Retina (tissue), 1 donor: ENCODE data around the gene FAM117B.
"Not testable (repeated sequence)": the region's sequence is repeated elsewhere in the genome, so short reads cannot be mapped to it uniquely, and the experiment has no call there.

ENCODE experiments used
- DNase-seq: peaks from one replicate; pipeline ENCODE4 v3.0.0-alpha.2; 2016

FAM117B gene

DNA sequence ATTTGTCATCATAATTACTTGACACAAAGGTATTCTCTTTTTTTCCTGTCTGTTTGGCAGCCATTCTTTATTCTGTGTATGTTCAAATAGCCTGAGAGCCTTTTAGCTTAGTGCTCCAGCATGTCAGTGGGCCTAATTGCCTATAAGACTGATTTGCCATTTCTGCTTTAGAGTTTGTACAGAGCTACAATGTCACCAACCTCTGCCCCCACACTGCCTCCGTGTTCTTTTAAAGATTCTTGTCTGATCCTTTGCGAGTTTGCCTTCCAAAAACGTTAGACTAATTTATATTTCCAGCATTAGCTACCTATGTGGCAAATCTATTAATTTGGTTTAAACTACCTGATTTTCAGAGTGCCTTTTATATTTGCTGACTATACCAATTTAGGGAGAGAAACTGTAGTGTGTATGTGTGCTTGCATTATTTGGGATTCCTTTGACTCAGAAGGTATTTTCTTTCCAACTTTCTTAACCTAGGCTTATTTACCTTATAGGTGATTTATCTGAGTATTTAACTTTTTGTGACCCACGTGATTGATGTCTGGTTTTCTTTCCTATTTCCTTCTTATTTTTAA is 70.8 kb downstream of the FAM117B start:
- DNase-seq, result no peak

DNA sequence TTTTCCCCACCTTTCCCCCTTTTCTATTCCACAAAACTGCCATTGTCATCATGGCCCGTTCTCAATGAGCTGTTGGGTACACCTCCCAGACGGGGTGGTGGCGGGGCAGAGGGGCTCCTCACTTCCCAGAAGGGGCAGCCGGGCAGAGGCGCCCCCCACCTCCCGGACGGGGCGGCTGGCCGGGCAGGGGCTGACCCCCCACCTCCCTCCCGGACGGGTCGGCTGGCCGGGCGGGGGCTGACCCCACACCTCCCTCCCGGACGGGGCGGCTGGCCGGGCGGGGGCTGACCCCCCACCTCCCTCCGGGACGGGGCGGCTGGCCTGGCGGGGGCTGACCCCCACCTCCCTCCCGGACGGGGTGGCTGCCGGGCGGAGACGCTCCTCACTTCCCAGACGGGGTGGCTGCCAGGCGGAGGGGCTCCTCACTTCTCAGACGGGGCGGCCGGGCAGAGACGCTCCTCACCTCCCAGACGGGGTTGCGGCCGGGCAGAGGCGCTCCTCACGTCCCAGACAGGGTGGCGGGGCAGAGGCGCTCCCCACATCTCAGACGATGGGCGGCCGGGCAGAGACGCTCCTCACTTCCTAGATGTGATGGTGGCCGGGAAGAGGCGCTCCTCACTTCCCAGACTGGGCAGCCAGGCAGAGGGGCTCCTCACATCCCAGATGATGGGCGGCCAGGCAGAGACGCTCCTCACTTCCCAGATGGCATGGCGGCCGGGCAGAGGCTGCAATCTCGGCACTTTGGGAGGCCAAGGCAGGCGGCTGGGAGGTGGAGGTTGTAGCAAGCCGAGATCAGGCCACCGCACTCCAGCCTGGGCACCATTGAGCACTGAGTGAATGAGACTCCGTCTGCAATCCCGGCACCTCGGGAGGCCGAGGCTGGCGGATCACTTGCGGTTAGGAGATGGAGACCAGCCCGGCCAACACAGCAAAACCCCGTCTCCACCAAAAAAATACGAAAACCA is 80.5 kb downstream of the FAM117B start:
- not testable (repeated sequence) for DNase-seq

DNA sequence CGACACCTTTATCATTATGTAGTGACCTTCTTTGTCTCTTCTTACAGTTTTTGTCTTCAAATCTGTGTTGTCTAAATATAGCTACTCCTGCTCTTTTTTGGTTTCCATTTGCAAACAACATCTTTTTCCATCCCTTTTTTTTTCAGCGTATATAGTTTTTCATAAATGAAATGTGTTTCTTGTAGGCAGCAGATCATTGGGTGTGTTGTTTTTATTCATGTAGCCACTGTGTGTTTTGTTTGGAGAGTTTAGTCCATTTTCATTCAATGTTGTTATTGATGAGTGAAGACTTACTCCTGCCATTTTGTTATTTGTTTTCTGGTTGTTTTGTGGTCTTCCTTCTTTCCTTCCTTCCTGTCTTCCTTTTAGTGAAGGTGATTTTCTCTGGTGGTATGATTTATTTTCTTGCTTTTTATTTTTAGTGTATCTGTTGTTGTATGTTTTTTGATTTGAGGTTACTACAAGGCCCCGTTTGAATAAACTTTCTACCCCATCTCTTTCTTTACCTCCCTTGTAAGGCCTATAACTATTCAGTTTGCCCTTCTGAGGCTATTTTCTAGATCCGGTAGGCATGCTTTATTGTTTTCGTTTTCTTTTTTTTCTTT is 81.4 kb downstream of the FAM117B start:
- DNase-seq, result no peak

DNA sequence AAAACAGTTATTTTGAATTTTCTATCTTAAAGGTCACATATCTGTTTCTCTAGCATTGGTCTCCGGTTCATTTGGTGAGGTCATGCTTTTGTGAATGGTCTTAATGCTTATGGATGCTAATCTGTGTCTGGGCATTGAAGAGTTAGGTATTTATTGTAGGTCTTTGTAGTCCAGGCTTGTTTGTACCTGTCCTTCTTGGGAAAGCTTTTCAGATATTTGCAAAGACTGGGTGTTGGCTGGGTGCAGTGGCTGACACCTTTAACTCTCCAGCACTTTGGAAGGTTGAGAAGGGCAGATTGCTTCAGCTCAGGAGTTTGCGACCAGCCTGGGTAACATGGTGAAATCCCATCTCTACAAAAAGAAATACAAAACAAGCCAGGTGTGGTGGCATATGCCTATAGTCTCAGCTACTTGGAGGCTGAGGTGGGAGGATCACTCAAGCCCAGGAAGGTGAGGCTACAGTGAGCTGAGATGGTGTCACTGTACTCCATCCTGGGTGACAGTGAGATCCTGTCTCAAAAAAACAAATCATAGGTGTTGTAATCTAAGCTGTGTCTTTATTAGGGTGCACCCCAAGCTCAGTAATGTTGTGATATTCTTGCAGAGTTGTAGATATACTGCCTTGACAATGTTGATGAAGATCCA is 82.3 kb downstream of the FAM117B start:
- no peak for DNase-seq

DNA sequence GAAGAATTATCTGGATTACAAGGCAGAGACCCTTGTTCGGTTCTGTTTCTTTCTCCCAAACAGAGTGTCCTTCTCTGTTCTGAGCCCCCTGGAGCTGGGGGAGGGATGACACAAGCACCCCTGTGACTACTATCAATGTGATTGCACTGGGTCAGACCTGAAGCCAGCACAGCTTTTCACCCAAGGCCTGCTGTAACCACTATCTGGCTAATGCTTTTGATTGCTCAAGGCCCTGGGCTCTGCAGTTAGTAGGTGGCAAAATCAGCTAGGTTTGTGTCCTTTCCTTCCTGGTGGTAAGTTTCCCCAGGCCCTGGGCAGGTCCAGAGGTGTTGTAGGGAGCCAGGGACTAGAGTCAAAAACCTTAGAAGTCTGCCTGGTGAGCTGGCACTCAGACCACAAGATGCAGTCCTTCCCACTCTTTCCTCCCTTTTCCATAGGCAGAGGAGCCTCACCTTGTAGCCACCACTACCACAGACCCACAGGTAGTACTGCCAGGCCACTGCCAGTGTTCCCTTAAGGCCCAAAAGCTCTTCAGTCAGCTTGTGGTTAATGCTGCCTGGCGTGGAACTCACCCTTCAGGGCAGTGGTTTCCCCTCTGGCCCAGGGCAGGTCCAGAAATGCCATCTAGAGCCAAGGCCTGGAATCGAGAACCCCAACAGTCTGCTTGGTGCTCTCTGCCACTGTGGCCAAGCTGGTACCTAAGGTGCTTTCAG is 83.0 kb downstream of the FAM117B start:
- no peak for DNase-seq

DNA sequence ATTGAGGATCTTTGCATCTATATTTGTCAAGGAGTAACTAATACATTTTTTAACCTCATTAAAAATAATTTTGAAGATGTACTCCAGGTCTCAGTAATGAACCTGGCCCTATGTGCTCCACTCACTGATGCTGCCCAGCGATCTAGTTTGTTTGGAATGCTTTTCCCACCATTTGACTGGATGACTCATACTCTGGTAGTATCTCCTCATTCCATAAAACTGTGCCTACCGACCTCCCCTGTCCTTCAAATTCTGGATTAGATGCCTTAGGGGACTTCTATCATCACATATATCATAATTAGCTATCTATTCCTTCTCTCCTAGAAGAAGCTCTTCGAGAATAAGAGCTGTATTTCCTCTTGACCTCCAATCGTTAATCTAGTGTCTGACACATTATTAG is 83.8 kb downstream of the FAM117B start:
- no peak for DNase-seq

DNA sequence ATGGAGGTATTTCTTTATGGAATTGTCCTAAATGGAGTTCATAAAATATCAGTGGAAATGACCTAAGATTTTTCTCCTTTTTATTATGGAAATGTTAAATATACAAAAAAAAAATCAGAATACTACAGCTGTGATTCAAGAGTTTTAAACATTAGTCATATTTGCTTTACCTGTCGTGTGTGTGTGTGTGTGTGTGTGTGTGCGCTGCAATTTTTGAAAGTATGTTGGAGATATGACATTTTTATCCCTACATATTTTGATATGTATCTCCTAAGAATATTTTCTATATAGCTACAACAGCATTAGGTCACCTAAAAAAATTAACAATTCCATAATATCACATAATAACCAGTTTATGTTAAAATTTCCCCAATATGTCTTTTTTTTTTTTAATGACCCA is 85.5 kb downstream of the FAM117B start:
- no peak for DNase-seq

DNA sequence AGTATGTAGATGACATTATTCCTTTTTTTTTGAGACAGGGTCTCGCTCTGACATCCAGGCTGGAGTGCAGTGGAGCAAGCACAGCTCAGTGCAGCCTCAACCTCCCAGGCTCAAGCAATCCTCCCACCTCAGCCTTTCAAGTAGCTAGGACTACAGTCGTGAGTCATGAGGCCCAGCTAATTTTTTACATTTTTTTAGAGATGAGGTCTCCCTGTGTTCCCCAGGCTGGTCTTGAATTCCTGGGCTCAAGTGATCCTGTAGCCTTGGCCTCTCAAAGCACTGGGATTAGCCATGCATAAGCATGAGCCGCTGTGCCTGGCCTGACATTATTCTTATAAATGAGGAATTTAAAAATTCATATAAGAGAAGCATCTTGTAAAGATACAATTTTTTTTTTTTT is 86.9 kb downstream of the FAM117B start:
- no peak for DNase-seq

DNA sequence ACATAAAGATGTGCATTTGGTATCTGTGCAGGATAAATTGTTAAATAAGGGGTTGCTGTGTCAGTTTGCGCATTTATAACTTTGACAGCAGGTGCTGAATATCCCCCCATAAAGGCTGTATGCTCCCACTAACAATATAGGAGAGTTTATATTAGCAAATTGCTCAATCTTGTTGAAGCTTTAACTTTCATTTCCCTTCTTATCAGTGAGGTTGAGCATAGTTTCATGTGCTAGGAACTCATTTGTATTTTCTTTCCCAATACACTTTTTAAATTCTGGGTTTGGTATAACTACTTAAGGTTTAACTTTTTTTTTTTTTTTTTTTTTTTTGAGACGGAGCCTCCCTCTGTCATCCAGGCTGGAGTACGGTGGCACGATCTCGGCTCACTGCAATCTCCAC is 89.0 kb downstream of the FAM117B start:
- DNase-seq, result no peak

DNA sequence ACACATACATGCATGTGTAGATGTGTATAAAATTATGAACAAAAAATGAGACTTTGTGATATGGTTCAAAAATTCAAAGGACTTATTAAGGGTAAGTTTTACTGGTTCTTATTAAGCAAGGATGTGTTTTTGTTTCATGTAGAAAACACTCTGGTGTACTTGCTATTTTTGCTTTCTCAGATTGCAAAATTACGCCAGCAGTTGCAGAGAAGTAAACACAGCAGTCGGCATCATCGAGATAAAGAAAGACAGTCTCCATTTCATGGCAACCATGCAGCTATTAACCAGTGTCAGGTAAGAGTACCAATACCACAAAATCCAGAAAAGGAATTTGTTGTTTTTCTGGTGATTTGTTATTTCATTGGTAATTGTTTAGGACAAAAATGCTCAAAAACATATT is 91.3 kb downstream of the FAM117B start:
- no peak for DNase-seq

DNA sequence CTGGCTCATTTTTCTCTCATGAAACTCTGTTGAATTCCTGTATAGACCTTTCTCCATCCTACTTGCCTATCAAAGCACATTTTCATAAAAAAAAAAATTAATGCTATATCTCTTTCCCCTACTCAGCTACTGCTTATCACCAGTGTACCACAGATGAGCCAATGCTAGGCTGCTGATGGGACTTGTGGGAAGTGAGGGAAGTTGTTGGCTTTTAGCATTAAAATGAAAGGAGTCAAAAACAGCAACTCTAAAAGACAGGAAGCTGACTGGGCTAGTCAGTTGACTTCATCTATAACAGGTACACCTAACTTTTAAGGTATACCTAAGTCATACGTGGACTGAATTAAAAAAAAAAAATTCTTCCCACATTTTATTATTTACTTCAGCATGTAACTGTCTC is 102.1 kb downstream of the FAM117B start:
- DNase-seq, result no peak

DNA sequence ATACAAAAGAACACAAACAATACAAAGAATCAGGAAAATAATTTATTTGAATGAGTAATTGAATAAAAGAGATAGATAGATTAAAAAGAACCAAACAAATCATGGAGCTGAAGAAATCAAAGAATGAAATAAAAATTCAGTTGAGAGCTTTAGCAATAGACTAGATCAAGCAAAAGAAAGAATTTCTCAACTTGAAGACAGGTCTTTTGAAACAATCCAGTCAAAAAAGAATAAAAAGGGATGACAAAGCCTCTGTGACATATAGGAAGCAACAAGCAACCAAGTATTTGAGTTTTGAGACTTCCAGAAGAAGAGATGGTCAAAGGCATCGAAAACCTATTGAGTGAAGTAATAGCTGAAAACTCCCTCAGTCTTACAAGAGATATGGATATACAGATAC is 108.8 kb downstream of the FAM117B start:
- no peak for DNase-seq

DNA sequence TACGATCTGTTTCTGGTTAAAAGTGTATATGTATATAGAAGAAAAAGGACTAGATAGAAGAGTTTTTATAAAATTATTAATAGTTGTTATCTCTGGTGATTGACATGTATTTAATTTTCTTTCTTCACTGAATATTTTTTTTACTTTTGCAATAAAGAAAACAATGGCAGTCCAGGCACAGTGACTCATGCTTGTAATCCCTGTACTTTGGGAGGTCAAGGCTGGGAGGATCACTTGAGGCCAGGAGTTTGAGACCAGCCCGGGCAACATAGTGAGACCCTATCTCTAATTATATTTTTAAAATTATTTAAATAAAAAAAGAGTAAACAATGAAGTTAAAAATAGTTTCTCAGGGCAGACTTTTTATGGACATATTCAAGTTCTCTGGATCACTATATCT is 114.7 kb downstream of the FAM117B start:
- no peak for DNase-seq

DNA sequence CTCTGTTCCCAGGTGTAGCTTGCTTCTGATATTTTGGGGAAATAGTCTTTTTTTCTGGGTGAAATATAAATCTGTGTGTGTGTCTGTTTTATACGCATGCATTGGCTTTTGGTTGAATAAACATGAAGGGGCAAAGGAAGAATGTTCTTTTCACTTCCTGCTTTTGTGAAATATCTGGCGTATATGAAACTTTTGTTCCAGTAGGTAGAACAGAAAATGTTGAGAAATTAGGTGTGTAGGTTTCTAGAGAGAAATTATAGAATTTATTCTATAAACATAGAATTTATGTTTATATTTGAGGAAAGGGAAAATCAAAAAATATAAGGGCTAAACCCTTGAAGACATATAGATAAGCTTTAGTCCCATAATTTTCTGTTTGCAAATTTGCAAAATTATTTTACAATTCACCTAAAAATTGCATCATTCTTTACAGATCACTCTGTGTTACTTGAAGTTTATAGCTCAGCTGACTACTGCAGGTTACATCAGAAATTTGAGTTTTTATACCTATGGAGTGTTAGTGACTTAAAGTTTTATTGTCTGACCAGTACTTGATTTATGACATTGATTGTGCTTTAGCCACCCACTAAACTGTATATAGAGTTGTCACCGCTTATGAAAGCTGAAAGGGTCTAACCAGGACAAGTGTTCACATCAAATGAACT is 116.1 kb downstream of the FAM117B start:
- DNase-seq, result no peak

DNA sequence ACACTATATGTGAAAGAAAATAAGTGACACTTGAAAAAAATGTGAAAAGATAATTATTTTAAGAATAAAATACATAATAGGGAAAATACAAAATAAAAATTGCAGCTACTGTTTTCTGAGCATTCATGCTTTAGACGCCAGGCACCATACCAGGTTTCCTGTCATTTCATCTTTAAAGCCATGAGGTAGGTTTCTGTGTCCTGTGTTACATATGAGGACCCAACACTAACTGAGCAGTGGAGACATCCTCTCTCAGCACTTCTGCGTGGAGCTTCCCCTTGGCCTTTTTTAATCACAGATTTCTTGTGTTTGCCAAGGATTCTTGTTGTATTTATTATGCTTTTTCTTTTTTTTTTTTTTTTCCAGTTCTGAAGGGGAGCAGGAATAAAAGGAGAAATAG is 117.3 kb downstream of the FAM117B start:
- DNase-seq, result no peak

DNA sequence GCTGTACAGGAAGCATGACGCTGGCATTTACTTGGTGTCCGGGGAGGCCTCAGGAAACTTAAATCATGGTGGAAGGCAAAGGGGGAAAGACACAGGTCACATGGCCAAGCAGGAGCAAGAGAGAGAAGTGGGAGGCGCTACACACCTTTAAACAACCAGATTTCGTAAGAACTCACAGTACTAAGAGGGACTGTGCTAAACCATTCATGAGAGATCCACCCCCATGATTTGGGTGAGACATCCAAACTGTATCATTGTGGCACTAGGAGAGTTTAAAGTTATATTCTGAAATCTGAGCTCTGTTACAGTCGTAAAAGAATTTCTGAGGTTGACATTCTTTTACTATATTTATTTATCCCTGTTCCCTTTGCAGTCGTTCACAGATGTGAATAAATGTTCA is 120.2 kb downstream of the FAM117B start:
- DNase-seq, result no peak

DNA sequence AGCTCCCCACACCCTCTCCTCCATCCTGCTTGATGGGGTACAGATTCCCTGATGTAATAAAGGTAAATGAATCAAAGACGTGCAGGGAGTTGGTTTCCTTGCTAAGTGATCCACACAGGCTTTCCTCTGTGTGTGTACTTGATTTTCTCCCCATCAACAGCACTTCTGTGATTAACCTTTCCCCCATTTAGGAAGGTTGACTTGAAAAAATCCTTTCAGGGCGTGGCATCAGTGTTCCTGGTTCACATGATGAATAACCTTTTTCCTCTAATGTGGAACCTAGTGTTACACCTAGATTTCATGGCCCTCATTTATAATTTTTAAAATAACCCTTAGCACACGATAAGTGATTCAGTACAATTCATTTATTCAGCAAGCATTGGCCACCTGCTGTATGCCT is 121.8 kb downstream of the FAM117B start:
- DNase-seq, result no peak

DNA sequence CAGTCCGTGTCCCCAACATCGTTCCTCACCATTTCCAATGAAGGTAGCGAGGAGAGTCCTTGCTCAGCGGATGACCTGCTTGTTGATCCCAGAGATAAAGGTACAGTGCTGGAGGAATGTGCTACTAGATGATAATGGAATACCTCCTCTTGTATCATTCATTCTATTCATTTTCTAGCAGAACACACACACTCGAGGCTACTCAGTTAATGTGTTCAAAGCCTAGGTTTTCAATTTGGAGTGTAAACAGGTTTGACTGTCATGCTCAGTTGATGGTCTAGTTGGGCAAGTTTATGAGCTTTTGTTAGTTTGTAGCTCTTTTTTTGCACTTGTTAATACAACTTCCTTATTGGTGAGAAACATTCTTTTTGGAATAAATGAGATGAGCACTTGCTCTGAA is 122.6 kb downstream of the FAM117B start:
- DNase-seq, result no peak

DNA sequence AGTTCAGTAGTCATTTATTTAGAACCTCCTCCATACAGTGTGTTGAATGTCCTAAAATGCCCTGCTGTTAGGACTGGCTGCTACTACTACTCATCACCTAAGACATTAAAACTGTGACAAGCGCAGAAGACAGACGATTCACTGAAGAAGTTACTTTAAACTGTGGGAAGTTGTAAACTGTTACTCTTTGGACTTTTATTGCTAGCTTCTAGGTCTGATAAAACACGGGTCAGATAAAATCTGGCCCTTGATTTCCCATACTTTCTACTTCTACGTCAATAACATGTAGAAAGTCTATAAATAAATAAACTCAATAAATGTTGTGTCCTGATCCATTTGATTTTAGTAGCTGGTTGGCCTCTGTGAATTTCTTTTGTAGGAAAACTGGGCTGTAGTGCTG is 123.4 kb downstream of the FAM117B start:
- no peak for DNase-seq

DNA sequence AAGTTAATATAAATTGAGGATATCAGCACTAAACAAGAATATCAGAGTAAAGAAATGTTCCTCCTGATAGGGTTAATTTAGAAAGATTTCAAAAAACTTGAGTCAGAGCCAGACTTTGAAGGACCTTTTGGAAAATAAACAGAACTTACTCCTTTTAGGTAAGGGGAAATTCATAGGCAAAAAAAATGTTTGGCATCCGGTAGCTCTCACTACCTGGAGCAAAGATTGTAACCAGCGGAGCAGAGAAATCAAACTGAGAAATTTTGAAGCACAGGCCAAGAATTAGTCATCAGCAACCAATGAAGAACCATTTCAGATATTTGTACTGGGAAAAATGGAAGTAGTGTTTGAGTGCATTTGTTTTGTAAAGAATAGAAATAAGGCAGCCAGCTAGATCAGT is 123.8 kb downstream of the FAM117B start:
- DNase-seq, result no peak

DNA sequence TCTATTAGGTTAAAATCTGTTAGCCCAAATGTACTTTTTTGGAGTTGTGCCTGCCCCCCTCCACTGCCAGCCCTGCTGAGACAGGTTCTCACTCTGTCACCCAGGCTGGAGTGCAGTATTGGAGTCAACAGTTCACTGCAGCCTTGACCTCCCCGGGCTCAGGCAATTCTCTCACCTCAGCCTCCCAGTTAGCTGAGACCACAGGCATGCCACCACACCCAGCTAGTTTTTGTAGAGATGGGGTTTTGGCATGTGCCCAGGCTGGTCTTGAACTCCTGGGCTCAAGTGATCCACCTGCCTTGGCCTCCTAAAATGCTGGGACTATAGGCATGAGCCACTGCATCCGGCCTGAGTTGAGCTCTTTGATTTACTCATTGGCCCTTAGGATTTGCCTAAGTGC is 126.1 kb downstream of the FAM117B start:
- DNase-seq, result no peak

DNA sequence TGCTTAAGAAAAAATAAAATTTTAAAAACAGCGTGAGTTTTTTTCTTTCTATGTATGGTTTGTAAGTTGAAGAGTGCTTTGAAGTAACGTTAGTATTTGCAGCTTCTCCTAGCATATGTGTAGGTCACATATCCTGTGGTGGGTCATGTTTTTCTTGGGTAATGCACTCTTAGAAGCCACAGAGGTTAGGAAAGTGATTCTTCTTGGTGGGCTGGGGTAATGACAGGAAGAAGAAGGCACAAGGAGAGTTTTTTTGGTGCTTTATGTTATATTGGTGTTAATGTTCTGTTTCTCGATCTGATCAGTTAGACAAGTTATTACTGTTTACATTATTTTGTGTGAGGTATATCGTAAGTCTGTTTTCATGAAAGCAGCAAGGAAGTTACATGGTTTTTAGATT is 127.8 kb downstream of the FAM117B start:
- no peak for DNase-seq
